Cardiac muscle cell (in vitro differentiated cells and primary cell): ENCODE results near the gene LARP4B. TPM values are rescaled to one million over a fixed set of nuclear protein-coding genes. Genes with fewer than 3 reads are reported as not detected.

ENCODE experiments used
- DNase-seq, 2 donors: peaks; one replicate each; pipeline versions ENCODE4 v3.0.0 to v3.0.0-alpha.2; 2010 to 2017; ENCODE audit warnings: low read depth in 1 of 2, low spot score in 1 of 2
- H3K27ac ChIP-seq: fragments of 200-600 bp; sonication (generic); 2 replicates; pipeline ENCODE4 v1.5.1; 2016
- H3K27me3 ChIP-seq: fragments of 200-600 bp; sonication (generic); 2 replicates; pipeline ENCODE4 v1.6.0; 2016; ENCODE audit warnings: control low read depth
- H3K36me3 ChIP-seq: fragments of 200-600 bp; sonication (generic); 2 replicates; pipeline ENCODE4 v1.5.1; 2016; ENCODE audit warnings: control low read depth
- H3K4me1 ChIP-seq: fragments of 200-600 bp; sonication (generic); 2 replicates; pipeline ENCODE4 v1.8.1; 2017; ENCODE audit warnings: low read depth, mild to moderate bottlenecking, mixed run types
- H3K4me3 ChIP-seq: fragments of 200-600 bp; sonication (generic); 2 replicates; pipeline ENCODE4 v1.5.1; 2016; ENCODE audit warnings: mild to moderate bottlenecking
- H3K9me3 ChIP-seq: fragments of 200-600 bp; sonication (generic); 2 replicates; pipeline ENCODE4 v1.5.1; 2017; ENCODE audit warnings: low read depth, mild to moderate bottlenecking, control low read depth
- CTCF ChIP-seq: IDR thresholded peaks from 2 replicates; pipeline ENCODE4 v1.5.1; 2012; ENCODE audit warnings: low read depth, mild to moderate bottlenecking, low read length
- polyA plus RNA-seq: library from polyadenylated mRNA; unstranded; fragments of >200 nt; fragmentation: Nextera tagmentation; extraction: Ambion mirVana; gene quantifications from 2 replicates; pipeline ENCODE4 v1.2.1, GENCODE V29; 2016
- total RNA-seq: library from RNA; depleted of rRNA; stranded (reverse); fragments of >200 nt; gene quantifications from 2 replicates; pipeline ENCODE4 v1.2.3, GENCODE V29; 2016

LARP4B gene
- total and polyA plus RNA-seq, 2 experiments from 2014 or later, result 23.4 to 36.2 TPM

DNA sequence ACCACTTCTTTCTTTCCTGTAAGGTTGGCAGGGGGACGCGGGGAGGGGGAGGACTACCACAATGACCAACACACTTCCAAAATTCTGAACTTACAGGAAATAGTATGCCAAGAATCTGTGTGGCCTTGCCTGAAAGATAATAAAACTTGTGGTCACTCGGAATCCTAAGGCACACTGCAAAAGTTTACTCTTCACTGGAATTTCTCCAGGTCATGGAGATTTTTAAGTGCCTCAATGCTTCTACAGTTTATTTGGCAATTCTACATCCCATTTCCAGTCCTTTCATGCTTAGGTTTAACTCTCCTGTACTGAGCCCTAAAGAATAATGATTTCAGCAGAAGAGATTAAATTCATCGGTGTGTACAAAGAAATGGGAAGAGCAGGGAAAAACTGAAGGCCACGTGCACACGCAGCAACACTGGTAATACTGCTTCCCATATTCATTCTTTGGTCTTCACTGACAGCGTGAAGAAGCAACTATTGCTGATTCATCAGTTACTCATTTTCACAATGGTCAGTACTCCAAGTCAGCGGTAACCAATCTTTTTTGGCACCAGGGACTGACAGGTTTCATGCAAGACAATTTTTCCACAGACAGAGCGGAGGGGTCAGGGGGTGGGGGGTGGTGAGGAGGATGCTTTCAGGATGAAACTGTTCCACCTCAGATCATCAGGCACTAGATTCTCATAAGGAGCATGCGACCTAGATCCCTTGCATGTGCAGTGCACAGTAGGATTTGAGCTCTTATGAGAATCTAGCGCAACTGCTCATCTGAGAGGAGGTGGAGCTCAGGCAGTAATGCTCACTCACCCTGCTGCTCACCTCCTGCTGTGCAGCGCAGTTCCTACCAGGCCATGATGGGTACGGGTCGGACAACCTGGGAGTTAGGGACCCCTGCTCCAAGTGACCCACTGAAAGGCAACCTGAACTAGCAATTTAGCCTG, 9.8 kb downstream of the LARP4B start:
- Histone ChIP-seq H3K27me3 (no peaks in the 10 kb centered on the region), H3K4me1 (peaks cover 6% of the 10 kb centered on the region), H3K4me3 (no peak overlapping the region), H3K27ac (peak overlapping the region; percentile 4), H3K36me3 (no peaks in the 10 kb centered on the region), H3K9me3 (no peaks in the 10 kb centered on the region)
- no peak for TF ChIP-seq CTCF
- DNase-seq, result peak in 1 of 2 donors; percentile 82

DNA sequence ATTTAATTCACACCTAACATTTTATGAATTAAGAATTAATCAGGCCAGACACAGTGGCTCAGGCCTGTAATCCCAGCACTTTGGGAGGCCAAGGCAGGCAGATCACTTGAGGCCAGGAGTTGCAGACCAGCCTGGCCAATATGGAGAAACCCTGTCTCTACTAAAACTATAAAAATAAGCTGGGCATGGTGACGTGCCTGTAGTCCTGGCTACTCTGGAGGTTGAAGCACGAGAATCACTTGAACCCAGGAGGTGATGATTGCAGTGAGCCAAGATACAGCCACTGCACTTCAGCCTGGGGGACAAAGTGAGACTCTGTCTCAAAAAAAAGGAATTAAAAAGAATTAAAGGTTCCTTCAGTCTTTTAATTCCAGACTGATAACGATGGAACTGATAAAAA, 11.1 kb downstream of the LARP4B start:
- Histone ChIP-seq H3K36me3 (no peaks in the 10 kb centered on the region), H3K4me1 (peaks cover 6% of the 10 kb centered on the region), H3K27me3 (no peaks in the 10 kb centered on the region), H3K27ac (peak overlapping the region; percentile 68), H3K4me3 (no peak overlapping the region), H3K9me3 (no peaks in the 10 kb centered on the region)
- DNase-seq, result no peak
- no peak for TF ChIP-seq CTCF

- Histone ChIP-seq H3K9me3 (no peaks in the 10 kb centered on the region), H3K4me3 (no peak overlapping the region), H3K27ac (no peak overlapping the region), H3K27me3 (no peaks in the 10 kb centered on the region), H3K4me1 (peaks cover 6% of the 10 kb centered on the region), H3K36me3 (no peaks in the 10 kb centered on the region)
- TF ChIP-seq CTCF, result no peak
- DNase-seq, result no peak
Observed at GRCh38 chr10:919481-919880, 12.0 kb downstream of the LARP4B start.

- H3K4me3 ChIP-seq, result no peak overlapping the region
- H3K9me3 ChIP-seq, result no peaks in the 10 kb centered on the region
- no peak for TF ChIP-seq CTCF
- peaks cover 6% of the 10 kb centered on the region for H3K4me1 ChIP-seq
- no peak for DNase-seq
- H3K27ac ChIP-seq, result no peak overlapping the region
- H3K27me3 ChIP-seq, result no peaks in the 10 kb centered on the region
- H3K36me3 ChIP-seq, result no peaks in the 10 kb centered on the region
Observed at GRCh38 chr10:917999-918398, 13.5 kb downstream of the LARP4B start.

GRCh38 chr10:917416-917720, 14.1 kb downstream of the LARP4B start:
- no peaks in the 10 kb centered on the region for H3K36me3 ChIP-seq
- H3K9me3 ChIP-seq, result no peaks in the 10 kb centered on the region
- no peak overlapping the region for H3K4me3 ChIP-seq
- no peak for DNase-seq
- H3K4me1 ChIP-seq, result peaks cover 6% of the 10 kb centered on the region
- H3K27ac ChIP-seq, result no peak overlapping the region
- no peaks in the 10 kb centered on the region for H3K27me3 ChIP-seq
- no peak for TF ChIP-seq CTCF
